Glutamatergic neuron (in vitro differentiated cells): ENCODE results near the gene GPR156. TPM values are rescaled to one million over a fixed set of nuclear protein-coding genes. Genes with fewer than 3 reads are reported as not detected.

Experiments used
- DNase-seq: peaks from one replicate; pipeline ENCODE4 v3.0.0; 2022
- H3K27ac Mint-ChIP-seq: one replicate; pipeline ENCODE4 v1.8.0; 2020; ENCODE audit warnings: mild to moderate bottlenecking, mixed read lengths, inconsistent platforms; ENCODE audit not compliant: unreplicated experiment
- H3K27me3 Mint-ChIP-seq: one replicate; pipeline ENCODE4 v1.8.0; 2020; ENCODE audit warnings: mild to moderate bottlenecking, moderate library complexity, mixed read lengths, inconsistent platforms; ENCODE audit not compliant: unreplicated experiment
- H3K36me3 Mint-ChIP-seq: one replicate; pipeline ENCODE4 v1.8.0; 2020; ENCODE audit warnings: mild to moderate bottlenecking, mixed read lengths, inconsistent platforms; ENCODE audit not compliant: unreplicated experiment
- H3K4me1 Mint-ChIP-seq: one replicate; pipeline ENCODE4 v1.8.0; 2020; ENCODE audit warnings: mild to moderate bottlenecking, low read depth, mixed read lengths, inconsistent platforms; ENCODE audit not compliant: unreplicated experiment
- H3K4me3 Mint-ChIP-seq: one replicate; pipeline ENCODE4 v1.8.0; 2020; ENCODE audit warnings: mild to moderate bottlenecking, mixed read lengths, inconsistent platforms; ENCODE audit not compliant: unreplicated experiment
- H3K9me3 Mint-ChIP-seq: one replicate; pipeline ENCODE4 v1.8.0; 2020; ENCODE audit warnings: mild to moderate bottlenecking, moderate library complexity, mixed read lengths, inconsistent platforms; ENCODE audit not compliant: unreplicated experiment
- CTCF ChIP-seq: fragments of 200-600 bp; sonication (generic); IDR thresholded peaks from one replicate; pipeline ENCODE4 v1.5.0; 2021; ENCODE audit not compliant: partially characterized antibody, unreplicated experiment
- total RNA-seq: library from RNA; stranded (reverse); fragmentation: NEBNext Ultra II Directional; extraction: Animal tissue kit (Norgen Biotek cat#: 25700); gene quantifications from one replicate; pipeline ENCODE4 v1.2.1, GENCODE V29; 2021; ENCODE audit not compliant: unreplicated experiment

Gene GPR156
- total RNA-seq, 1 donor from 2014 or later: 0.83 TPM

GRCh38 chr3:120311863-120312794, 27.1 kb upstream of the GPR156 start:
- no peak overlapping the region for H3K27ac Mint-ChIP-seq
- H3K4me1 Mint-ChIP-seq: no peaks in the 10 kb centered on the region
- peaks cover 24% of the 10 kb centered on the region for H3K36me3 Mint-ChIP-seq
- DNase-seq: no peak
- H3K27me3 Mint-ChIP-seq: peaks cover 2% of the 10 kb centered on the region
- peaks cover 2% of the 10 kb centered on the region for H3K9me3 Mint-ChIP-seq
- TF ChIP-seq CTCF: no peak
- no peak overlapping the region for H3K4me3 Mint-ChIP-seq

GRCh38 chr3:120306519-120307455, 21.8 kb upstream of the GPR156 start:
- no peak for DNase-seq
- Mint-ChIP-seq H3K27me3 (peaks cover 2% of the 10 kb centered on the region), H3K9me3 (peaks cover 2% of the 10 kb centered on the region), H3K4me3 (no peak overlapping the region), H3K27ac (no peak overlapping the region), H3K36me3 (peaks cover 7% of the 10 kb centered on the region), H3K4me1 (no peaks in the 10 kb centered on the region)
- TF ChIP-seq CTCF: no peak

GRCh38 chr3:120304616-120305015, 19.6 kb upstream of the GPR156 start:
- Mint-ChIP-seq H3K27me3 (no peaks in the 10 kb centered on the region), H3K4me3 (no peak overlapping the region), H3K36me3 (peaks cover 7% of the 10 kb centered on the region), H3K27ac (no peak overlapping the region), H3K9me3 (no peaks in the 10 kb centered on the region), H3K4me1 (no peaks in the 10 kb centered on the region)
- TF ChIP-seq CTCF: no peak
- DNase-seq: no peak

GRCh38 chr3:120302361-120302760, 17.3 kb upstream of the GPR156 start:
- Mint-ChIP-seq H3K4me1 (no peaks in the 10 kb centered on the region), H3K27ac (no peak overlapping the region), H3K36me3 (peaks cover 3% of the 10 kb centered on the region), H3K9me3 (no peaks in the 10 kb centered on the region), H3K27me3 (no peaks in the 10 kb centered on the region), H3K4me3 (no peak overlapping the region)
- no peak for DNase-seq
- TF ChIP-seq CTCF: no peak

GRCh38 chr3:120300971-120301370, 15.9 kb upstream of the GPR156 start:
- no peak for TF ChIP-seq CTCF
- Mint-ChIP-seq H3K4me3 (no peak overlapping the region), H3K36me3 (no peaks in the 10 kb centered on the region), H3K27ac (no peak overlapping the region), H3K27me3 (no peaks in the 10 kb centered on the region), H3K4me1 (no peaks in the 10 kb centered on the region), H3K9me3 (no peaks in the 10 kb centered on the region)
- no peak for DNase-seq
